K562 (cell line): ENCODE measurements around the gene AMFR.

Experiments used
- CHD2 ChIP-seq: IDR thresholded peaks from 2 replicates; pipeline ENCODE4 v1.6.1; 2011; ENCODE audit warnings: low read depth, low read length
- EP300 ChIP-seq: IDR thresholded peaks from 2 replicates; pipeline ENCODE4 v1.6.1; 2012; ENCODE audit warnings: low read length, improper control_type of control experiment
- HNRNPK ChIP-seq: fragments of 200-400 bp; formaldehyde crosslinking; IDR thresholded peaks from one replicate; pipeline ENCODE4 v1.6.1; 2018; ENCODE audit warnings: mild to moderate bottlenecking, low read depth, low read length; ENCODE audit not compliant: poor library complexity, severe bottlenecking
- KLF13 ChIP-seq: fragments of 450-650 bp; IDR thresholded peaks from 2 replicates; pipeline ENCODE4 v1.6.1; 2016; ENCODE audit warnings: missing genetic modification characterization, low read depth, mild to moderate bottlenecking, missing compliant biosample characterization, moderate library complexity, borderline replicate concordance
- MNT ChIP-seq, 2 experiments: fragments of 450-650 bp; conservative IDR thresholded peaks; 2 replicates each; pipeline ENCODE4 v1.6.1; 2017; ENCODE audit warnings: mild to moderate bottlenecking in 2 of 2, moderate library complexity in 2 of 2
- NR1H2 ChIP-seq: sonication (generic); formaldehyde crosslinking; IDR thresholded peaks from 2 replicates; pipeline ENCODE4 v1.4.0; 2020; ENCODE audit warnings: mild to moderate bottlenecking, missing genetic modification reagents
- POLR2AphosphoS2 ChIP-seq: IDR thresholded peaks from 2 replicates; pipeline ENCODE4 v1.6.1; 2012; ENCODE audit warnings: low read length, improper control_type of control experiment
- PRPF4 ChIP-seq: fragments of 200-400 bp; formaldehyde crosslinking; IDR thresholded peaks from one replicate; pipeline ENCODE4 v1.6.1; 2017; ENCODE audit warnings: low read length, low read depth, mild to moderate bottlenecking; ENCODE audit not compliant: insufficient read depth, poor library complexity, severe bottlenecking
- ZKSCAN1 ChIP-seq: fragments of 150-350 bp; IDR thresholded peaks from 2 replicates; pipeline ENCODE4 v1.6.1; 2016; ENCODE audit warnings: low read depth, low read length
- TF ChIP-seq, protein P1 (sequence below): fragments of 450-650 bp; formaldehyde crosslinking; IDR thresholded peaks from 2 replicates; pipeline ENCODE4 v1.4.0; 2022; ENCODE audit warnings: mild to moderate bottlenecking, moderate library complexity
- TF ChIP-seq, protein P2 (sequence below): sonication (generic); formaldehyde crosslinking; IDR thresholded peaks from 2 replicates; pipeline ENCODE4 v1.9.0; 2022; ENCODE audit warnings: mild to moderate bottlenecking, missing genetic modification reagents

- TF ChIP-seq POLR2AphosphoS2 (no peak), NR1H2 (CRISPR knock-in tag) (no peak), EP300 (no peak), ZKSCAN1 (no peak), PRPF4 (no peak), HNRNPK (no peak), MNT (conservative IDR thresholded peaks at IDR 0.05) (no peak), CHD2 (no peak), KLF13 (tag) (no peak)
- TF ChIP-seq, protein P1, sequence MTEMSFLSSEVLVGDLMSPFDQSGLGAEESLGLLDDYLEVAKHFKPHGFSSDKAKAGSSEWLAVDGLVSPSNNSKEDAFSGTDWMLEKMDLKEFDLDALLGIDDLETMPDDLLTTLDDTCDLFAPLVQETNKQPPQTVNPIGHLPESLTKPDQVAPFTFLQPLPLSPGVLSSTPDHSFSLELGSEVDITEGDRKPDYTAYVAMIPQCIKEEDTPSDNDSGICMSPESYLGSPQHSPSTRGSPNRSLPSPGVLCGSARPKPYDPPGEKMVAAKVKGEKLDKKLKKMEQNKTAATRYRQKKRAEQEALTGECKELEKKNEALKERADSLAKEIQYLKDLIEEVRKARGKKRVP (CRISPR knock-in tag): no peak
- TF ChIP-seq, protein P2, sequence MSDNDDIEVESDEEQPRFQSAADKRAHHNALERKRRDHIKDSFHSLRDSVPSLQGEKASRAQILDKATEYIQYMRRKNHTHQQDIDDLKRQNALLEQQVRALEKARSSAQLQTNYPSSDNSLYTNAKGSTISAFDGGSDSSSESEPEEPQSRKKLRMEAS (CRISPR knock-in tag): no peak
Observed at GRCh38 chr16:56389554-56389953, 35.8 kb downstream of the AMFR start.
